ENCODE results near the gene RNF217.
A peak's percentile ranks its signal among the peaks of the same experiment; 100 is the strongest.
"Not testable (repeated sequence)": the region's sequence is repeated elsewhere in the genome, so short reads cannot be mapped to it uniquely, and the experiment has no call there.

RNF217 gene

DNA sequence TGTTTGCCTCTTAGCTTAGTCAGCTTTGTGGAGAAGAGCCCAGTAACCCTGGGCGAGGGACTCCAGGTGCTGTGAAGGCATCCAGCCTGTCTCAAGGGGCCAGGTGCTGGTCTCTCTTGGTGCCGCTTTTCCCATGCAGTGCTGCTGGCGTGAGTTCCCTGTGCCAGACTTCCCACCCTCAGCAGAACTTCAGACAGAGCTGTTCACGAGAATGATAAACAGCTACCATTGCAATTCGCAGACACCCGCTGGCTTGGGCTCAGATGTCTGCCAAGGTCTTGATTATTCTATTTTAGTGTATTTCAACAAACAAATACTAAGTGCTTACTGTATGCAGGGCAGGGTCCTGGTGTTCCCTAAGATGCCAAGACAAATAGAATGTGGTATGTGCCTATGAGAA is 57.7 kb downstream of the RNF217 start:
- DNase-seq: no peak

DNA sequence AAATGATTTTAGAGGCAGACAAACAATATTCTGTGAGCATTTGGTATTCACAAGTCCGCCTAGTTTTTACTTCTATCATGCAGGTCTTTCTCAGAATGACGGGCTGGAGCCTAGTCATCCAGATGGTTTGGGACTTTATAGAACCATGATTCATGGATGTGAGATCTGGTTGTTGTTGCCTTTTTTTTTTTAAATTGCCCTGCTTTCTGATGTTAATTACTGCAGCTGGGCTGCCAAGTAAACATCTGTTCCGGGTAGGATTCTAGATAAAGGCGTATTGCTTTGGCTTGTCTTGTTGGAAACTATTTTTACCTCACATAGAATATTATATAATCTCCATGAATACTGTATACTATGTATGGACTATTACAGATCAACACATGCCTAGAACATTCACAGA is 58.1 kb downstream of the RNF217 start:
- no peak for DNase-seq

DNA sequence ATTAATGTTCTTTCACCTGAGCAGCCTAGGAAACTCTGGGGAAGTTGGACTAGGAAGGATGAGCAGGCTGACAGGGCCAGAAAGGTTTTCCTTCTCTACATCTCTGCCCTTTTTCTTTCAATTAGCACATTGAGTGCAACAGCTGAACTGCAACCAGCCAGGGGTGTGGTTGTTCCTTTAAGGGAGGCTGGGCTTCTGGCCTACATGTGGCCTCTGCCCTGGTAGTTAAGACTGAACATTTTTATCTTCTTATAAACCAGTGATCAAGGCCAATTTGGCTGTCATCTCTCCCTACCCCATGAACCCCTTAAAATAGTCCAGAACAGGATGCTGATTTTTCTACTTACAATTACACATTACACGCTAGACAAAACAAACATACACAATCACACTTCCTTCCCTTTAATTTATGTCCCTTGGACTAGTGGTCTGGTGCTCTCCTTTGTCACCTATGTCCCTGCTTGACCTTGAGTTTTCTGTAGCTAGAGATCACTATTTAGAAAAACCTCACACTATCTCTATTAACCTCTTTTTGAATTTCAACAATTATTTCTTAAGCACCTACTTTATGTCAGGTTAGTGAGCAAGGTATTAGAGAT is 60.3 kb downstream of the RNF217 start:
- no peak for DNase-seq

DNA sequence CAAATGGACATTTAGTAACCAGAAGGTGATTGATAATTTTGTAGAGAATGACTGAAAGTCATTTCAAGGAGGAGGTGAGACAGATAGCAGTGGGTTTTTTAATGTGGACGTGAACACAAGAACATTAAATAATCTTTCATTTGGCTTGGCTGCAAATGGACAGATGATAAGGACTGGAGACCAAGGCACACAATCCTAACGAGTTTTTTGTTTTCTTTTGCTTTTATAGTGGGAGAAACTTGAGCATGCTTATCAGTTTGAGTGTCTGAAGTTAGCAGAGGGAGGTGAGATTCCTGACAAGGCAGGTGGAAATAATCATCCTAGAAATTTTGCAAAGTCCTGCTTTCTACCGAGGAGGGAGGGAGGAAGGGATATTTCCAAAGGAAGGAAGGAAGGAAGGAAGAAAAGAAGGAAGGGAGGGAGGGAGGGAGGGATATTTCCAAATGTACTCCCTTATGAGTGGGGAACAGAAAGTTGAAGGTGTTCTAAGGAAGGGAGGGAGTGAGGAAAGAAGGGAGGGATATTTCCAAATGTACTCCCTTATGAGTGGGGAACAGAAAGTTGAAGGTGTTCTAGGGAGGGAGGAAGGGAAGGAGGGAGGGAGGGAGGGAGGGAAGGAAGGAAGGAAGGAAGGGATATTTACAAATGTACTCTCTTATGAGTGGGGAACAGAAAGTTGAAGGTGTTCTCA is 63.1 kb downstream of the RNF217 start:
- DNase-seq: no peak

DNA sequence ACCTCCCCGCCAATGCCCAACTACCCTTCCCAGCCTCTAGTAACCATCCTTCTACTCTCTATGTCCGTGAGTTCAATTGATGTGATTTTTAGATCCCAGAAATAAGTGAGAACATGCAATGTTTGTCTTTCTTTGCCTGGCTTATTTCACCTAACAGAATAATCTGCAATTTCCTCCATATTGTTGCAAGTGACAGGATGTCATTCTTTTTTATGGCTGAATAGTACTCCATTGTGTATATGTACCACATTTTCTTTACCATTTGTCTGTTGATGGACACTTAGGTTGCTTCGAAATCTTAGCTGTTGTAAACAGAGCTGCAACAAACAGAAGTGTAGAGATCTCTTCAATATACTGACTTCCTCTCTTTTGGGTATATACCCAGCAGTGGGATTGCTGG is 65.0 kb downstream of the RNF217 start:
- DNase-seq: no peak

DNA sequence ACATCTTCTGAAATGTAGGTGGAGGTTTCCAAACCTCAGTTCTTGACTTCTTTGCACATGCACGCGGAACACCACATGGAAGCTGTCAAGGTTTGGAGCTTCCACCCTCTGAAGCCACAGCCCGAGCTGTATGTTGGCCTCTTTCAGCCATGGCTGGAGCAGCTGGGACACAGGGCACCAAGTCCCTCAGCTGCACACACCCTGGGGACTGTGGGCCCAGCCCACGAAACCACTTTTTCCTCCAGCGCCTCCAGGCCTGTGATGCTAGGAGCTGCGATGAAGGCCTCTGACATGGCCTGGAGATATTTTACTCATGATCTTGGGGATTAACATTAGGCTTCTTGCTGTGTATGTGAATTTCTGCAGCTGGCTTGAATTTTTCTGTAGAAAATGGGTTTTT is 68.7 kb downstream of the RNF217 start:
- DNase-seq: no peak

DNA sequence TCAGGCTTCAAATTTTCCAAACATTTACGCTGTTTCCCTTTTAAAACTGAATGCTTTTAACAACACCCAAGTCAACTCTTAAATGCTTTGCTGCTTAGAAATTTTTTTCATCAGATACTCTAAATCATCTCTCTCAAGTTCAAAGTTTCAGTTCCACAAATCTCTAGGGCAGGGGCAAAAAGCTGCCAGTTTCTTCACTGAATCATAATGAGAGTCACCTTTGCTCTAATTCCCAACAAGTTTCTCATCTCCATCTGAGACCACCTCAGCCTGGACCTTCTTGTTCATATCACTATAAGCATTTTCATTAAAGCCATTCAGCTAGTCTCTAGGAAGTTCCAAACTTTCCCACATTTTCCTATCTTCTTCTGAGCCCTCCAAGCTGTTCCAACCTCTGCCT is 69.1 kb downstream of the RNF217 start:
- DNase-seq: no peak

DNA sequence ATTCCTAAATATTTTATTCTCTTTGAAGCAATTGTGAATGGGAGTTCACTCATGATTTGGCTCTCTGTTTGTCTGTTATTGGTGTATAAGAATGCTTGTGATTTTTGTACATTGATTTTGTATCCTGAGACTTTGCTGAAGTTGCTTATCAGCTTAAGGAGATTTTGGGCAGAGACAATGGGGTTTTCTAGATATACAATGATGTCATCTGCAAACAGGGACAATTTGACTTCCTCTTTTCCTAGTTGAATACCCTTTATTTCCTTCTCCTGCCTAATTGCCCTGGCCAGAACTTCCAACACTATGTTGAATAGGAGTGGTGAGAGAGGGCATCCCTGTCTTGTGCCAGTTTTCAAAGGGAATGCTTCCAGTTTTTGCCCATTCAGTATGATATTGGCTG is 72.7 kb downstream of the RNF217 start:
- not testable (repeated sequence) for DNase-seq

DNA sequence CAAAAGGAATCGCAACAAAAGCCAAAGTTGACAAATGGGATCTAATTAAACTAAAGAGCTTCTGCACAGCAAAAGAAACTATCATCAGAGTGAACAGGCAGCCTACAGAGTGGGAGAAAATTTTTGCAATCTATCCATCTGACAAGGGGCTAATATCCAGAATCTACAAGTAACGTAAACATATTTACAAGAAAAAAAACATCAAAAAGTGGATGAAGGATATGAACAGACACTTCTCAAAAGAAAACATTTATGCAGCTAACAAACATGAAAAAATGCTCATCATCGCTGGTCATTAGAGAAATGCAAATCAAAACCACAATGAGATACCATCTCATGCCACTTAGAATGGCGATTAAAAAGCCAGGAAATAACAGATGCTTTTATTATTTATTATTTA is 74.2 kb downstream of the RNF217 start:
- not testable (repeated sequence) for DNase-seq

DNA sequence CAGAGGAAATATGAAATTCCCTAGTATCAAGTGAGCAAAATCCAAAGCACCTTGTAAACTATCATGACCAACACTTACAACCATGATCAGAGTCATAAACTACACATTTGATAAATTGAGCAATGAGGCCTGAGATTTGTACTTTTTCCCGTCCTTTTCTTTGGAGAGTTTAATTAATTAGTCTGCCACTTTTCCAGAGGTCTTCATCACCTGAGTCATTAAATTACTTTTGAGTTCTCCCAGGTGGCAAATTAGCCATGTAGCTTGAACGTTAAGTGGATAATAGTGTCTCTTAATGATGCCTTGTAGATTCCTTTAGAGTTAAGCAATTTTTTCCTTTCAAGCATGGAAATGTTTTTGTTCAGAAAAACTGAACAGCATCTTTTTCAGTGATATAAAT is 75.6 kb downstream of the RNF217 start:
- DNase-seq: no peak

DNA sequence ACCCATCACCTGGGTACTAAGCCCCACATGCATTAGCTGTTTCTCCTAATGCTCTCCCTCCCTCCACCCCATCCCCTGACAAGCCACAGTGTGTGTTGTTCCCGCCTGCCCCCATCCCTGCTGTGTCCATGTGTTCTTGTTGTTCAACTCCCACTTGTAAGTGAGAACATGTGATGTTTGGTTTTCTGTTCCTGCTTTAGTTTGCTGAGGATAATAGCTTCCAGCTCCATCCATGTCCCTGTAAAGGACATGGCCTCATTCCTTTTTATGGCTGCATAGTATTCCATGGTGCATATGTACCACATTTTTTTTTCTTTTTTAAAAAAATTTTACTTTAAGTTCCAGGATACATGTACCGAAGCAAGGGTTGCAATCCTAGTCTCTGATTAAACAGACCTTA is 76.7 kb downstream of the RNF217 start:
- DNase-seq: no peak

DNA sequence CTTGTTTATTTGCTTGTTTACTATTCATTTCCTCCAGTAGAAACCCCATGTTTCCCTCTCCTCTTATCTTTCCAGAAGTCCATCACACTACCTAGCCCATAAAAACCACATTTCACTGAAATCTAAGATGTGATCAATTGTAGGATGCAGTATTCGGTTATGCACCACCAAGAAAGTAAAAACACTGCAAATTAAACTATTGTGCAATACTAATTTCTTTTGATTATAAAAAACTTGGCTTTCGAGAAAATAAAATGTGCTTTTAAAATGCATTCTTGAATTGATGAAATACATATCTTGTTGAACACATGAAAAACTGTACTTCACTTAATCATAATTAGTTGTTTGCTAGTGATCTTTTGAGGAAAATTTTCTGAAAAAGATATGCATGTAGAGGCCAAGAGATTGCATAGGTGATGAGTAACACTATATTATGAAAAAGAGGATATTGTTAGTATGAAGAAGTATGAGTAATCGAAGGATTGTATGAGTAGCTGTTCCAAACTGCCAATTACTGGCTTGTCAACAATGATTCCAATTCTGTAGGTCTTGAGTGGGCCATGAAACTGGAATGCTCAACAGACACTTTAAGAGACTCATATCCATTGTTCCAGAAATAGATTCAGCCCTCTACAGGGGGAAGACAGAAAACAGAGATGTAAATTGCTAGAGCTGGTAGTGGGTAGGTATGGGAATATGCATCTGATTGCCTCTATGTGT is 79.7 kb downstream of the RNF217 start:
- no peak for DNase-seq

DNA sequence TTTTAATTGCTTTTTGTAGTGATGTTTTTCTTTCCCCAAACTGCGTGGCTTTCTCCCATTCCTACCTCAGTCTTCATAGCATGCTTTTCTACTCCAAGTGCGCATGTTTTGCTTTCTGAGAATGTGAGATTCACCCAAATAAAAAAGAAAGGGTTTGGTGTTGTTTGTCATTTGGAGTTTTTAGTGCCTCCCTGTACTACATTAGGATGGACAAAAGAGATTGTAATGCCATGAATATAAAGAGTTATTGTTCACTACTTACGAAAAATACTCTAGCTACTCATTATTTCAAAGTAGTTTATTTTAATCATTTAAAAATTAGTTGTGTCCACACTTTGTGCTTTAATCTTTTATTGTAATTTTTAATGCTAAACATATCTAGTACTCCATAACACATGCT is 81.8 kb downstream of the RNF217 start:
- no peak for DNase-seq

DNA sequence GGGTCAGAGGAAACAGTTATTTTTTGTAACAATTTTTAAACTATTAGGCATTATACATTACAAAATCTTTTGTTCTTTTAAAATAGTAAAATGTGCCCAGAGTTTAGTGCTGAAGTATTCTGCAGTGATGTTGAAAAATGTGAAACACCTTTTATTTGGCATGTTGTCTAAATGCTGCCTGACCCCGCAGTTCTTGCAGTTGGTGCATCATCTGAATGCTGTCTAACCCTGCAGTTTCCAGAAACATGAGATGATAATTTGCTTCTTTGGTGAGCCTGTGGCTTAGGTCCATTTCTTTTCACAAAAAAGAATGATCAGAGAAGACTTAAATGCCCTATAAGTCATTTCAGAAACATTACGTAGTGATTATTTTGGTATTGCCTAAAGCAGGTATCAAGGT is 82.4 kb downstream of the RNF217 start:
- no peak for DNase-seq

DNA sequence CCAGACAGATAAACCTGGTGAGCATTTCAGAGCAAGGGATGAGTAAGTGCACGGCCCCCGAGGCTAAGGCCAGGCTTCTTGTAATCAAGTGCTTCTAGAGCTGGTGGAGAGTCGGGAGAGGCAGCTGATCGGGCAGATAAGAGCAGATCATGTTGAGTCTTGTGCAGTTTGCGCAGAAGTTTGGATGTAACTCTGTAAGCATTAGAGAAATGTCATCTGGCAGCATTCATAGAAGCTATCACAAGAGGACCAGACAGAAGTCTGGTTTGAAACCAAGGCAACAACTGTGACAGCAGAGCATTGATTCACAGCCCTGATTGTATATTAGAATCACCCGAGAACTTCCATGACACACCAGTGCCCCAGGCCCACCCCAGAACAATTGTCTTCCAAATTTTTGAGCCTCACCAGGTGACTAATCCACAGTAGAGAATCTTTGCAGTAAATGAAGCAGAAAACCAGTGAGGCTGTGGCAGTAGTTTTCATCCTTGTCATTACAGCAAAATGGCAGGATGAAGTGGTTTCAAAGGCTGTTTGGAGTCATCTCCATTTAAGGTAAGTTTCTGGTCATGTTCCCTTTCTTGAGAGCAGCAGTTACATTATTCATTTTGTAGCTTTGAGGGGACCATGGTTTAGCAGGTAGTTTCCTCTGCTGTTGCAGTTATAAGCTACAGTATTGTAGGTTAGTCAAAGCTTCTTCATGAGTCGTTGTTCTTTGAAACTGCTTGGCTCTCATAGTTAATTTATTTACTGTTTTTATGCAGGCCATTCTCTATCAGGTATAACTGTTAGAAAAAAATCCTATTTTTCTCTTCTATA is 84.1 kb downstream of the RNF217 start:
- DNase-seq: no peak

DNA sequence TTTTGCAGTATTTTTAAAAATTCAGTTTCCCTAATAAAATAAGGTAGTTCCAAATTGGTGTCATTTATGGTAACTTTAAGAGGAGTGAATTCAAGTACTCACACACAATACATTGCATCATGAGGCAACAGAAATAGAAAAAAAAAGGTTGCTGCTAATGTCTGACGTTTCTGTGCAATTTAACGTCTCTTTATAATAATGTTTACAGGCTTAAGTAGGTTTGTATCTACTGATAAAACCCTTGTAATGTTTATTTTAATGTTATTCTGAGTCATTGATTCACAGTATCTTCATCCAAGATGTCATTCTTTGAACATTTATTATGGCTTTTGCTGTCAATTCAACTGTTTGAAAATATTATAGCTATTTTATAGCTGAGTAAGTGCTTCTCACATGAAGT is 86.0 kb downstream of the RNF217 start:
- DNase-seq: no peak

DNA sequence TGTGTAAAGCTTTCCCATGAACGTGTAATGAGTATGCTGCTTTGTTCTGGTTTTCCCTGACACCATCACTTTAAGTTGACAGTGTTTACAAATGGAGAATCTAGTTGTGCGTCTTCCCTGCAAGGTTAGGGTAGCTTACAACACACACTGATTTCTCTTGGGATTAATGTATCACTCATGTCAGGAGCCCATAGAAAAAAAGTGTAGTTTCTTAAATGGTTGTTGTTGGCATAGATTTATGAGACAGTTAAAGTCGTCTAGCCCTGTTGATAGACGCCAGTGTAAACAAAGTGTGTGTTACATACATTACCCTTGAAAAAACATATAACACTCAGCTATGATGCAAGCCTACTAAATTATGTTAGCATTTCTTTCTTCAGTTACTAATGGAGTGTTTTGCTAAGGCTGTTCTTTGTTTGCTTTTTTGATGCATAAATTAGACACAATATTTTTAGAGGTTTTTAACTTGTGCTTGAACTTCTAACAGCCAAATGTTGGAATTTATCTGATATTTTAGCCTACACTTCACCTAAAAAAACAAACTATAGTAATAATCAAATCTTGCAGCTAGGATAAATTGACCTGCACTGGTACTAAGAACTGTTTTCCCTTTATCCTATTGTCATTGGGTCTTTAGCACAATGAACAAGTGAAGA is 88.6 kb downstream of the RNF217 start:
- peak; percentile 24 for DNase-seq

DNA sequence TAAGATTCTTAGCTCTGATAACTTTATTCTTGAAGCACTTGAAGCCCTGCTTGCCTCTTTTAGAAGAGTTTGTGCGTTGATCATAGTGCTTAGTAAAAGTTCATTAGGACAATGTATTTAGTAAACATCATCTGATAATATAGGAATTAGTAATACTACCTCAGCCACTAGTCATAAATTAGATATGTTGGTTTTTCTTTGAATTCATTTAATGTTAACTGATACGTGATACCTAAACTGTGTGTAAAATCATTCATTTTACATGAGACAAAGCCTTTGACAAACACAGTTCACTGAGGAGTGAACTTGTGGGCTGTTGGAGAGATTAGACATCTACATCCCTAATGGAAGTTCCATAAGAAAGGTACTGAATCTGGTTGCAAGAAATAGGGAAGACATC is 91.6 kb downstream of the RNF217 start:
- DNase-seq: no peak

DNA sequence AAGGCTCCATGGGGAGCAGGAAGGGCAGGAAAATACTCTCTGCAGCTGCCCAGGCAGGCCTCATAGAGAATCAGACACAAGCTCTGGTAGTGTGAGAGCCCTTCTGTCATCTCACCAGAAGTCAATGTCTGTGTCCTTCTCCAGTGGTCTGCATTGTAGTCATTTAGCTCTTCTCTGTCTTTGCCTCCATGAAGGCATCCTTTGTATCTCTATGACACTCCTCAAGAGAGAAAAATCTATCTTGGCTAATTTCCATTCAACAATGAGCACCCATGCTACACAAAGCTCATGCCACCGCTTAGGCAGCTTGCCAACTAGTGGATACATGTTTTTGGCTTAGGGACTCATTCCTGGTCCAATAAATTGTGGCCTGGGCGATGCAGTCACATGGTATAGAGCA is 92.1 kb downstream of the RNF217 start:
- no peak for DNase-seq

DNA sequence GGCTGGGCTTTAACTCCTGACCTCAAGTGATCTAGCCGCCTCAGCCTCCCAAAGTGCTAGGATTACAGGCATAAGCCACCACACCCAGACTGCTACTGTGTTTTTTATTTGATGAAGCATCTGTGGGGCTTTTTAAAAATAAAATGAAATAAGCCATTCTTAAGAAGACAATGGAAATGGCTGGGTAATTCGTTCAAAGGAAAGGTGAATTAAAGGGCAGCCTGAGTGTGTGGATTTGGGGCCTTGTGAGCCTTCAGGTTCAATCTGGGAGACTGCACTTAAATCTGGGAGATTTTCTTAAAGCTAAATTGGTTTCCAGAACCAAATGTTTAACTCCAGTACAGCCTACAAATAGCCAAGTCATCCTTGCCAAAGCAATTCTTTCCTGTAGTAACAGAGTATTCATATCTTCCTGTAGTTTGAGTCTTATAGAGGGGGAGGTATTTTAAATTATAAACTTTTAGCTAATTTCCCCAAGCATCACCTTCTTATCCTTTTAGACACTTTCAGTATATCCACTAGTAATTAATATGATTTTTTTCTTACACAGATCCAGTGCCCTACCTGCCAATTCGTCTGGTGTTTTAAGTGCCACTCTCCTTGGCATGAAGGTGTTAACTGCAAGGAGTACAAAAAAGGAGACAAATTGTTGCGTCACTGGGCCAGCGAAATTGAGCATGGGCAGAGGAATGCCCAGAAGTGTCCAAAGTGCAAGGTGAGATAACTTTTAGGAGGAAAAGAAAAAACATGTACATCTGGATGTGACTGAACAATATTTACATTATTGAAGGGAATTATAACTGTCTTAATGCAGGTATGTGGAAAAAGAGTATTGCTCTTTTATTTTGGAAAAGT is 95.4 kb downstream of the RNF217 start:
- no peak for DNase-seq

DNA sequence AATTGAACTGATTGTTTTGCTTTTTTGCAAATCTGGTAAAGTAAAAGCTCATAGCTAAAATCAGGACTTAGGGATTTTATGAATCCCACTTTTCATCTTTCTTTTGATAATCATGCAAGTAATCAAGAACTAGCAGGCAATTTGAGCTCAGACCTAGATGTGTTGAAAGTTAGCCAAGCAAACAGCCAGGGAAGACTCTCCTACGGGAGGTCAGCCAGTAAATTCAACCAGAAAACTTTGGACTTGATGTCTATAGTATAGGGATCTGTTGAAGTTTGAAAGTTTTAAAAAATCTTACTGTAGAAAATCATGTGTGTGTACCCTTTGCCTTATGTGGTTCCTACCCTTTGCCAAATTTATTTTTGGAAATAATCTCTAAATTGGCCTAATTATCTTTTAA is 96.3 kb downstream of the RNF217 start:
- no peak for DNase-seq

DNA sequence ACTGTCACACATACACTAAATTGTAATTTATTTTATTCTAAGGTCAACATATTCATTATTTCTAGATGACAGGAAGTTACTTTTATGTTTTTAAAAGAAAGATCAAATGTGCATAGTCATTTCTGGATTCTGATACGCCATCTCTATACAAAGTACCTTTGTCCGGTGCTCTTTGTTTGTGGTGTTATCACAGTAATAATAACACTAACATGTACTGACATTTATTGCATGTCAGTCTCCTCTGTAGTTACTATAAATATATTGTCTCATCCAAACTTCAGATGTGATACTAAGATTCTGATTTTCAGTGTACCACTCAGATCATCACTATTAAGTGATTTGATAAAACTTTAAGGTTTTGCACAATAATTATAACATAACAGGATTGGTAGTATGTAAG is 101.1 kb downstream of the RNF217 start:
- no peak for DNase-seq

All from NCI-H510A treated with DMSO at 0.1 percent for 48 hours (cell line).